ENCODE measurements around the gene SLC39A11. TPM values are rescaled to one million over a fixed set of nuclear protein-coding genes. Genes with fewer than 3 reads are reported as not detected.

SLC39A11 gene
- polyA plus RNA-seq, 3 donors = 16.6 to 27.9 (median 26.6) TPM

DNA sequence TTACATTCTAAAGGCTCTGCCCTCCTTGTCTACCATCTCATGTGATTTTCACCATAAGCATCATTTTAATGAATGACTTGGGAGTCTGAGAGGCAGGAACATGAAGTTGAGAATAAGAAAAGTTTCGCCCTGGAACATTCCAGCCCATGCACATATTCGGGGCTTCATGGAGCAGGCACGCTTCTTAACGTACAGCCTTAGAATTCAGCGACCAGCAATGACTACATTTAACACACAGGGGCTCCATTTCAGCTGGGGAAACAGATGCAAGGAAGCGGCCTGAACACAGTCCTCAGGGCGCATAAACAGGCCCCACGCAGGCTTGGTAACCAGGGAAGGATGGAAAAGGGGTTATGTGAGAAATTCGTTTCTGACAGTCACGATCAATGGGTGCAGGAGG lies 357.4 kb downstream of the SLC39A11 start:
- Histone ChIP-seq H2AFZ (ENCODE audit: insufficient read depth, low read depth, low read length, poor library complexity, severe bottlenecking) (no peak overlapping the region), H3K4me3 (replicated peaks in 1 of 3; ENCODE audit: low read depth in 2 of 3, low read length in 3 of 3) (no peak overlapping the region), H3K4me1 (ENCODE audit: control insufficient read depth in 1 of 2, insufficient read depth in 2 of 2, low read length in 2 of 2) (no peaks in the 10 kb centered on the region), H3K27me3 (ENCODE audit: control insufficient read depth in 2 of 2, insufficient read depth in 2 of 2, low read length in 2 of 2) (no peaks in the 10 kb centered on the region), H3K36me3 (replicated peaks in 1 of 2; ENCODE audit: control insufficient read depth in 1 of 2, insufficient read depth in 2 of 2, low read length in 2 of 2) (peaks cover 43 to 58% of the 10 kb centered on the region in 2 donors), H3K4me2 (replicated peaks; ENCODE audit: extremely low read depth, low read length, poor library complexity, severe bottlenecking) (no peak overlapping the region), H3K9me3 (replicated peaks in 1 of 2; ENCODE audit: control insufficient read depth in 1 of 2, insufficient read depth in 1 of 2, low read length in 2 of 2) (no peaks in the 10 kb centered on the region), H3K27ac (ENCODE audit: low read depth in 1 of 2, low read length in 2 of 2) (no peak overlapping the region), H3K9ac (ENCODE audit: insufficient read depth, low read length, poor library complexity, severe bottlenecking) (no peak overlapping the region), H4K20me1 (ENCODE audit: insufficient read depth, low read length) (no peaks in the 10 kb centered on the region), H3K79me2 (ENCODE audit: insufficient read depth, low read length) (no peaks in the 10 kb centered on the region)
- H3K4me1 Mint-ChIP-seq = peaks cover 2% of the 10 kb centered on the region
- DNase-seq = no peak
- 99% methylated on average over 8 of the region's 10 CpGs for whole genome bisulfite sequencing (ENCODE audit: insufficient coverage)
- H3K36me3 Mint-ChIP-seq = peaks cover 51 to 61% of the 10 kb centered on the region in 2 donors
- TF ChIP-seq, protein P1, sequence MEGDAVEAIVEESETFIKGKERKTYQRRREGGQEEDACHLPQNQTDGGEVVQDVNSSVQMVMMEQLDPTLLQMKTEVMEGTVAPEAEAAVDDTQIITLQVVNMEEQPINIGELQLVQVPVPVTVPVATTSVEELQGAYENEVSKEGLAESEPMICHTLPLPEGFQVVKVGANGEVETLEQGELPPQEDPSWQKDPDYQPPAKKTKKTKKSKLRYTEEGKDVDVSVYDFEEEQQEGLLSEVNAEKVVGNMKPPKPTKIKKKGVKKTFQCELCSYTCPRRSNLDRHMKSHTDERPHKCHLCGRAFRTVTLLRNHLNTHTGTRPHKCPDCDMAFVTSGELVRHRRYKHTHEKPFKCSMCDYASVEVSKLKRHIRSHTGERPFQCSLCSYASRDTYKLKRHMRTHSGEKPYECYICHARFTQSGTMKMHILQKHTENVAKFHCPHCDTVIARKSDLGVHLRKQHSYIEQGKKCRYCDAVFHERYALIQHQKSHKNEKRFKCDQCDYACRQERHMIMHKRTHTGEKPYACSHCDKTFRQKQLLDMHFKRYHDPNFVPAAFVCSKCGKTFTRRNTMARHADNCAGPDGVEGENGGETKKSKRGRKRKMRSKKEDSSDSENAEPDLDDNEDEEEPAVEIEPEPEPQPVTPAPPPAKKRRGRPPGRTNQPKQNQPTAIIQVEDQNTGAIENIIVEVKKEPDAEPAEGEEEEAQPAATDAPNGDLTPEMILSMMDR (IDR thresholded peaks at IDR 0.05) = no peak
- peaks cover 0 to 2% (median 0%) of the 10 kb centered on the region in 7 donors for H3K9me3 Mint-ChIP-seq
- intact Hi-C loops (cut with micrococcal nuclease) = no loop called here
- peak overlapping the region in 1 of 7 donors; percentile 21 for H3K27ac Mint-ChIP-seq
- no peaks in the 10 kb centered on the region for H3K27me3 Mint-ChIP-seq (ENCODE audit: low read depth in 3 of 3)
- no peak overlapping the region for H3K4me3 Mint-ChIP-seq

DNA sequence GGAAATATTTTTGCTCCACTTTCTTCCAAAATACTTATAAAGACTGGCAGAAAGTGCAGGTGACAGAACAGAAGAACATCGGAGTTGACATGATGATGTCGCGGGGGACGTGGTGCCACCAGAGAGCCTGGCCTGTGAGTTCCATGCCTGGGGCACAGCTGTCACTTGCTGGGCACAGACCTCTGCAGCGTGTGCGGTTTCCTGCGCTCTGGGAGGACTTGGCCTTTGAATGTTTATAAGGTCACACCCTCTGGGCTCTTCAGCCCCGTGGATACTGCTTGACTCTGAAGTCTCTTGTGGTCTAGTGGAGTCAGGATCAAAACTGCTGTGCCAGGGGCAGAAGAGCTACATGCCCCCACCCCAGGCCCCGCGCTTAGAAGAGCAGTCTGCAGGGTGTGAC lies 357.9 kb downstream of the SLC39A11 start:
- Histone ChIP-seq H3K27ac (ENCODE audit: low read depth in 1 of 2, low read length in 2 of 2) (no peak overlapping the region), H3K9ac (ENCODE audit: insufficient read depth, low read length, poor library complexity, severe bottlenecking) (no peak overlapping the region), H3K4me1 (ENCODE audit: control insufficient read depth in 1 of 2, insufficient read depth in 2 of 2, low read length in 2 of 2) (no peaks in the 10 kb centered on the region), H3K79me2 (ENCODE audit: insufficient read depth, low read length) (no peaks in the 10 kb centered on the region), H3K4me3 (replicated peaks in 1 of 3; ENCODE audit: low read depth in 2 of 3, low read length in 3 of 3) (no peak overlapping the region), H3K4me2 (replicated peaks; ENCODE audit: extremely low read depth, low read length, poor library complexity, severe bottlenecking) (no peak overlapping the region), H4K20me1 (ENCODE audit: insufficient read depth, low read length) (no peaks in the 10 kb centered on the region), H2AFZ (ENCODE audit: insufficient read depth, low read depth, low read length, poor library complexity, severe bottlenecking) (no peak overlapping the region), H3K9me3 (replicated peaks in 1 of 2; ENCODE audit: control insufficient read depth in 1 of 2, insufficient read depth in 1 of 2, low read length in 2 of 2) (no peaks in the 10 kb centered on the region), H3K27me3 (ENCODE audit: control insufficient read depth in 2 of 2, insufficient read depth in 2 of 2, low read length in 2 of 2) (no peaks in the 10 kb centered on the region), H3K36me3 (replicated peaks in 1 of 2; ENCODE audit: control insufficient read depth in 1 of 2, insufficient read depth in 2 of 2, low read length in 2 of 2) (peaks cover 43 to 58% of the 10 kb centered on the region in 2 donors)
- intact Hi-C loops (cut with micrococcal nuclease) = no loop called here
- TF ChIP-seq, protein P1 (IDR thresholded peaks at IDR 0.05) = no peak
- Mint-ChIP-seq H3K4me3 (no peak overlapping the region), H3K9me3 (peaks cover 0 to 2% (median 0%) of the 10 kb centered on the region in 7 donors), H3K27me3 (ENCODE audit: low read depth in 3 of 3) (no peaks in the 10 kb centered on the region), H3K36me3 (peaks cover 51 to 61% of the 10 kb centered on the region in 2 donors), H3K27ac (no peak overlapping the region), H3K4me1 (peaks cover 2% of the 10 kb centered on the region)
- DNase-seq = no peak
- 97% methylated on average over 6 of the region's 10 CpGs for WGBS (ENCODE audit: insufficient coverage)
